HFF-Myc (cell line): Measurements from ENCODE around the gene DHRS13.
A peak's percentile ranks its signal among the peaks of the same experiment; 100 is the strongest.

Experiments used
- DNase-seq: peaks from one replicate; pipeline ENCODE4 v3.0.0-alpha.2; 2011; ENCODE audit warnings: low read depth; ENCODE audit errors: extremely low read depth
- H3K4me3 ChIP-seq: replicated peaks from 2 replicates; pipeline ENCODE4 v1.5.1; 2011; ENCODE audit warnings: low read depth, mild to moderate bottlenecking, control low read depth, low read length
- CTCF ChIP-seq: IDR thresholded peaks from 2 replicates; pipeline ENCODE4 v1.5.1; 2012; ENCODE audit warnings: mild to moderate bottlenecking, low read depth, low read length, control low read depth; ENCODE audit errors: missing control alignments

DHRS13 gene

GRCh38 chr17:28912281-28912937 lies 9.5 kb upstream of the DHRS13 start:
- DNase-seq: no peak
- no peak overlapping the region for H3K4me3 ChIP-seq
- peak; percentile 14 for TF ChIP-seq CTCF

DNA sequence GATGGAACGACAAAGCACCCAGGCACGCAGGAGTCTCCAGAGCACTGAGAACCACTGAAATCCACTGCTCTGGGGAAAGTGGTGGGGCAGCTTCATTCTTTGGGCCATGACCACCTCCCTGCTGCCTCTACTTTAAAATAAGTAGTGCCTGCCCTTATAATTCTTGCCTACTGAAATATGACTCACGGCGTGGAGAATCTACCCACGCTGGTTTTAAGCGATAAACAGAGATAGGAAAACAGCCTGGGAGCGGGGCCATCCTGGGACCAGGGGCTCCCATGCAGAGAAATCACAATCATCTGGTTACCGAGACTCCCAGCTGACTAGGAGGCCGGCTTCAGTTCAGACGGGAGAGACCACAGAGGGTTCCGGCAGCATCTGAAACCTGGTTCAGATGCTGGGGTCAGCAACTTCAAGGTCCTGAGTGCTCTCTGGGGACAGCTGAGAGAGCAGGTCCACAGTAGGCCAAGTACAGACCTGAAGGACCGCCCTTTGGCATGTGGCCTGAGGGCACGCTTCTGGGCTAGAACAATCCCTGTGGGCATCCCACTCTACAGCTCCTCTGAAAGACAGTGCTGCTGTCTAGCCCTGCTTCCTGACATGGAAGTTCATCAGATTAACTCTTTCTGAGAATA lies 8.6 kb upstream of the DHRS13 start:
- H3K4me3 ChIP-seq: no peak overlapping the region
- TF ChIP-seq CTCF: no peak
- no peak for DNase-seq

DNA sequence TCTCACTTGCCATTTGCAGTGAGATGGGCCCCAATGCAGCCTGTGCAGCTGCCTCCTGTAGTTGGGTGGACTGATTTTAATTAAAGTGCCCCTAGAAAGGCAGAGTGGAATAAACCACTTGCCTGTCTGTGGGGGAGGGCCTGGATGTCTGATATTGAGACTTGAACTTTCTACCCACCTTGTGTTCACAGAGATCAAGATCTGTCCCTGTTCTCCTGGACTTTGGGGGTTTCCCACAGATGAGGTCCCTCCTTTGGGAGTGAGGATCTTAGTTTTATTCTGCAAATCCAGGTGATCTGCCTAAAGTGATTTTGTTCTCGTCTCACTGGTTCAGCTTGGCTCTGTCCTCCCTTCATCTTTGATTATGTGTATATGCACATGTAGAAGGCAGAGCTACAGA lies 7.7 kb upstream of the DHRS13 start:
- no peak overlapping the region for H3K4me3 ChIP-seq
- no peak for DNase-seq
- TF ChIP-seq CTCF: no peak

GRCh38 chr17:28908640-28909167 lies 5.8 kb upstream of the DHRS13 start:
- no peak overlapping the region for H3K4me3 ChIP-seq
- peak; percentile 72 for DNase-seq
- no peak for TF ChIP-seq CTCF

- H3K4me3 ChIP-seq: no peak overlapping the region
- no peak for TF ChIP-seq CTCF
- DNase-seq: no peak
Observed at GRCh38 chr17:28907709-28908475, 5.0 kb upstream of the DHRS13 start.

DNA sequence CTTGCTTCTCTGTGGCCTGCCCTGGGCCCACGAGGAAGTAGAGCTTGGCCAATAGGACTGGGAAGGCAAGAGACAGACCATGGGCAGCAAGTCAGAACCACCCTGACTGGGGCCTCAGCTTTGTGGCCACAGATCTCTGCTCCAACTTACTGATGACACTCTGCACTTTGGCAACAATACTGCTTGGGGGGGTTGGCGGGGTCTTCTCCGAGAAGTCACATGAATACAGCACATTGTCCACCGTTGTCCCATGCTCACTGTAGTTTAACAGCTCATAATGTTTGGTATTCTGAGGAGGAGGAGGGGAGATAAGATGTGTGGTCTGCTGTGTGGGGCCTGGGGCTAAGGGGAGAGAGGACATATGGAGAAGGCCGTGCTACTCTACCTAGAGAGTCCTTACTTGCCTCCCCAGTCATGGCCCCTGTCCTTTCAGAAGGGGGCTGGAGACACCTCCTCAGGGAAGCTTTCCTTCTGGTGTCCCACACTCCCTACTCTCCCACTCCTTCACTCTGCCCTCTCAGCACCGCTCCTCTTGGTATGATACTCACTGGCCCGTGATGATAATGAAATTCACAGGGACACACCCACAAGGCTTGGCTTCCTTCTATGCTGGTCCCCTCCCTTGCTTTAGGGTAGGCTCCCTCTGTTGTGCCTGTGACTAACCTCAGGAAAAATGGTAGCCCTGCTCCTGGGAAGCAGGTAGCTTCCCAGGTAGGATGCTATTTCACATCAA lies 4.0 kb upstream of the DHRS13 start:
- no peak overlapping the region for H3K4me3 ChIP-seq
- TF ChIP-seq CTCF: no peak
- DNase-seq: no peak
